Measurements from ENCODE around the gene MAP3K7CL.

- TF ChIP-seq CTCF (IDR thresholded peaks at IDR 0.05; ENCODE audit: low read depth, low read length, missing input control) (no peak), RAD21 (IDR thresholded peaks at IDR 0.05) (no peak), REST (IDR thresholded peaks at IDR 0.05) (no peak), EGR1 (IDR thresholded peaks at IDR 0.05; ENCODE audit: low read depth in 2 of 2) (no peak), YY1 (IDR thresholded peaks at IDR 0.05) (no peak), GABPA (IDR thresholded peaks at IDR 0.05 in 1 of 2, conservative IDR thresholded peaks at IDR 0.05 in 1 of 2) (no peak), ATF3 (IDR thresholded peaks at IDR 0.05) (no peak), ZBTB33 (IDR thresholded peaks at IDR 0.05) (no peak), SP1 (IDR thresholded peaks at IDR 0.05) (no peak), TAF1 (conservative IDR thresholded peaks at IDR 0.05) (no peak)
Measured at GRCh38 chr21:29193072-29193471, 62.6 kb downstream of the MAP3K7CL start.
